GM21528 (cell line): ENCODE measurements around the gene SGSM1.

ENCODE experiments used
- ATAC-seq: cut with Tn5 transposase; IDR thresholded peaks from one replicate; pipeline ENCODE4 v1.9.1; 2021; ENCODE audit warnings: mild to moderate bottlenecking, moderate library complexity; ENCODE audit not compliant: unreplicated experiment, low FRiP score

The SGSM1 gene

GRCh38 chr22:24975125-24975640, 169.2 kb downstream of the SGSM1 start:
- ATAC-seq = no peak

GRCh38 chr22:24975813-24976341, 169.9 kb downstream of the SGSM1 start:
- no peak for ATAC-seq

DNA sequence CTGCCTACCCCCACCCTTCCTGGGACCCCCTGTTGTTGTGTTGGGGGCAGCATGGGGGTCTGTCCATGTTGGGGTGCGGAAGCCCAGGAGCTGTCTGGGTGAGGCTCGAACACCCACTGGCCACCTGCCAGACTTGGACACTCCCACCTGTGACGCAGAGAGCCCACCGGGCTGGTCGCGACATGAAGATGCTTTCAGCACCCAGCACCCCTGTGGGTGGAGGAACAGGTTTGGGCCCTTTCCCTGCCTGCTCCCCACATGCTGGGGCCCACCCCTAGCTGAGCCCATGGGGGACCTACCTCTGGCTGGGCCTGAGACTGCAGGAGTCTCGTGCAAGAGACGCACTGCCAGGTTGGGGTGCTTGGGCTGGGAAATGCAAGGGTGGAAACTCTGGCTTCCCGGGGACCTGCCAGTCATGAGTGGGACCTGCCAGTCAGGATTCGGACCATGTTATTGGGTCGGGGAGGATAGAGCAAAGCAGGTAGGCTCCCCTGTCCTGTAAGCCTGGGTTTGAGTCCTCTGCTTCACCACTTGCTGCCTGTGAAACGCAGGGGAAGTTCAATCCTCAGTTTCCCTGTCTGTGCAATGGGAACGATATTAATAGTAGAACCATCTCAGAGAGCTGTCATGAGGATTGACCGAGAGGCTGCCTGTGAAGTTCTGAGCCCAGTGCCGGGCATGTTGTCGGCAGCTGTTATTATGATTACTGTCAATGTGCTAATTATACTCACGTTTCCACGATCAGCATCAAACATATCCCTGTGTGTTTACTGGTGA, 170.6 kb downstream of the SGSM1 start:
- ATAC-seq = no peak
